Stimulated activated CD8-positive, alpha-beta memory T cell treated with anti-CD3 and anti-CD28 coated beads, Interleukin-12 subunit alpha, Interleukin-12 subunit beta, amount 100 ng/mL, for 4 hours (primary cell): ENCODE results near the gene PITRM1.

Experiments used
- DNase-seq: peaks from one replicate; pipeline ENCODE4 v3.0.0-alpha.2; 2020; ENCODE audit warnings: low read depth

Gene PITRM1

GRCh38 chr10:3139216-3139910, 33.2 kb downstream of the PITRM1 start:
- DNase-seq: no peak

- no peak for DNase-seq
Observed at GRCh38 chr10:3137958-3138726, 34.4 kb downstream of the PITRM1 start.

- DNase-seq: no peak
Observed at GRCh38 chr10:3136763-3137611, 35.6 kb downstream of the PITRM1 start.

- no peak for DNase-seq
Observed at GRCh38 chr10:3136336-3136735, 36.2 kb downstream of the PITRM1 start.

- DNase-seq: no peak
Observed at GRCh38 chr10:3135006-3135405, 37.6 kb downstream of the PITRM1 start.

GRCh38 chr10:3133948-3134347, 38.6 kb downstream of the PITRM1 start:
- DNase-seq: no peak

- no peak for DNase-seq
Observed at GRCh38 chr10:3132036-3133025, 40.3 kb downstream of the PITRM1 start.

GRCh38 chr10:3131098-3131497, 41.5 kb downstream of the PITRM1 start:
- DNase-seq: no peak

GRCh38 chr10:3129581-3130340, 42.8 kb downstream of the PITRM1 start:
- DNase-seq: no peak

GRCh38 chr10:3128379-3129130, 44.0 kb downstream of the PITRM1 start:
- DNase-seq: no peak

GRCh38 chr10:3127921-3128320, 44.7 kb downstream of the PITRM1 start:
- DNase-seq: no peak

GRCh38 chr10:3126741-3127346, 45.7 kb downstream of the PITRM1 start:
- no peak for DNase-seq

GRCh38 chr10:3126249-3126648, 46.3 kb downstream of the PITRM1 start:
- no peak for DNase-seq

- DNase-seq: no peak
Observed at GRCh38 chr10:3125527-3126170, 46.9 kb downstream of the PITRM1 start.

GRCh38 chr10:3124412-3125175, 48.0 kb downstream of the PITRM1 start:
- DNase-seq: no peak

- DNase-seq: no peak
Observed at GRCh38 chr10:3123571-3124411, 48.8 kb downstream of the PITRM1 start.

- DNase-seq: no peak
Observed at GRCh38 chr10:3122486-3123205, 49.9 kb downstream of the PITRM1 start.
